Left ventricle myocardium inferior (tissue), 1 donor: Measurements from ENCODE around the gene ZNF684. TPM values are rescaled to one million over a fixed set of nuclear protein-coding genes. Genes with fewer than 3 reads are reported as not detected.

ENCODE experiments used
- DNase-seq: peaks from one replicate; pipeline ENCODE4 v3.0.0-alpha.2; 2020
- H3K27ac ChIP-seq: fragments of 200-600 bp; replicated peaks from 2 replicates; pipeline ENCODE4 v1.8.0; 2021
- H3K27me3 ChIP-seq: fragments of 200-600 bp; 2 replicates; pipeline ENCODE4 v1.8.0; 2021; ENCODE audit warnings: low read depth
- H3K36me3 ChIP-seq: fragments of 200-600 bp; 2 replicates; pipeline ENCODE4 v1.8.0; 2021
- H3K4me1 ChIP-seq: fragments of 200-600 bp; 2 replicates; pipeline ENCODE4 v1.8.0; 2021
- H3K4me3 ChIP-seq: fragments of 200-600 bp; 2 replicates; pipeline ENCODE4 v1.8.0; 2021; ENCODE audit warnings: mild to moderate bottlenecking, moderate library complexity
- H3K9me3 ChIP-seq: fragments of 200-600 bp; replicated peaks from 2 replicates; pipeline ENCODE4 v1.8.0; 2021
- CTCF ChIP-seq: fragments of 200-600 bp; IDR thresholded peaks from 2 replicates; pipeline ENCODE4 v1.8.0; 2021; ENCODE audit warnings: antibody characterized with exemption, mild to moderate bottlenecking, borderline replicate concordance
- intact Hi-C: fragments of 100-400 bp; cut with micrococcal nuclease; formaldehyde crosslinking; loops from one replicate; pipeline ENCODE4 v1.11.0; 2022
- total RNA-seq: library from RNA; stranded (reverse); fragmentation: NEBNext Ultra II Directional; extraction: Animal tissue kit (Norgen Biotek cat#: 25700); gene quantifications from one replicate; pipeline ENCODE4 v1.2.1, GENCODE V29; 2021
- donor health status: DM: no; HTN: yes; CAD: no; lungs with severe emphysema.

ZNF684 gene
- total RNA-seq, 1 donor from 2014 or later: 7.8 TPM

GRCh38 chr1:40519517-40519916 is 11.9 kb upstream of the ZNF684 start:
- H3K36me3 ChIP-seq: peaks cover 20% of the 10 kb centered on the region
- no peaks in the 10 kb centered on the region for H3K27me3 ChIP-seq
- no peaks in the 10 kb centered on the region for H3K4me1 ChIP-seq
- no peak overlapping the region for H3K27ac ChIP-seq
- no peak for TF ChIP-seq CTCF
- peaks cover 40% of the 10 kb centered on the region for H3K9me3 ChIP-seq
- intact Hi-C loops: no loop called here
- no peak overlapping the region for H3K4me3 ChIP-seq
- no peak for DNase-seq

- Histone ChIP-seq H3K27ac (peak overlapping the region; percentile 91), H3K36me3 (peaks cover 12% of the 10 kb centered on the region), H3K4me1 (peaks cover 28% of the 10 kb centered on the region), H3K27me3 (no peaks in the 10 kb centered on the region), H3K9me3 (peaks cover 4% of the 10 kb centered on the region), H3K4me3 (peak overlapping the region; percentile 76)
- intact Hi-C loops: no loop called here
- DNase-seq: no peak
- no peak for TF ChIP-seq CTCF
Observed at GRCh38 chr1:40530735-40531380, 579 bp upstream of the ZNF684 start.

- intact Hi-C loops: no loop called here
- peaks cover 28% of the 10 kb centered on the region for H3K4me1 ChIP-seq
- DNase-seq: no peak
- peaks cover 13% of the 10 kb centered on the region for H3K36me3 ChIP-seq
- peak overlapping the region; percentile 91 for H3K27ac ChIP-seq
- H3K4me3 ChIP-seq: peak overlapping the region; percentile 76
- H3K9me3 ChIP-seq: no peaks in the 10 kb centered on the region
- no peaks in the 10 kb centered on the region for H3K27me3 ChIP-seq
- TF ChIP-seq CTCF: no peak
Observed at GRCh38 chr1:40532062-40532389, 589 bp downstream of the ZNF684 start.

- DNase-seq: no peak
- Histone ChIP-seq H3K4me3 (peak overlapping the region; percentile 76), H3K27me3 (no peaks in the 10 kb centered on the region), H3K27ac (peak overlapping the region; percentile 91), H3K9me3 (peaks cover 6% of the 10 kb centered on the region), H3K4me1 (peaks cover 28% of the 10 kb centered on the region), H3K36me3 (peaks cover 22% of the 10 kb centered on the region)
- peak; percentile 62 for TF ChIP-seq CTCF
- intact Hi-C loops: no loop called here
Observed at GRCh38 chr1:40532844-40533424, 1.5 kb downstream of the ZNF684 start.

- Histone ChIP-seq H3K36me3 (peaks cover 36% of the 10 kb centered on the region), H3K27me3 (no peaks in the 10 kb centered on the region), H3K9me3 (peaks cover 9% of the 10 kb centered on the region), H3K4me1 (peaks cover 28% of the 10 kb centered on the region), H3K4me3 (no peak overlapping the region), H3K27ac (no peak overlapping the region)
- no peak for DNase-seq
- intact Hi-C loops: no loop called here
- TF ChIP-seq CTCF: no peak
Observed at GRCh38 chr1:40534589-40534988, 3.2 kb downstream of the ZNF684 start.
